GM20431 (cell line): ENCODE measurements around the gene MAP3K1.

ENCODE experiments used
- in situ Hi-C: fragments of 300-500 bp; cut with MseI, MboI; formaldehyde crosslinking; loops from one replicate; pipeline ENCODE4 v1.15.0; 2020; ENCODE audit warnings: low sequenced_read_pairs; ENCODE audit not compliant: unreplicated experiment

MAP3K1 gene

GRCh38 chr5:56839062-56839461 is 23.7 kb downstream of the MAP3K1 start:
- in situ Hi-C loops, result loop anchor here (10.0 to 25.0 kb wide), 2 partner anchors 564 to 902 kb away; no protein-coding TSS in a partner anchor

GRCh38 chr5:56840597-56840996 is 25.2 kb downstream of the MAP3K1 start:
- in situ Hi-C loops, result loop anchor here (25.0 kb wide), 1 partner anchor 903 kb away; no protein-coding TSS in a partner anchor

- in situ Hi-C loops, result loop anchor here (25.0 kb wide), 1 partner anchor 908 kb away; no protein-coding TSS in a partner anchor
Measured at GRCh38 chr5:56845277-56845676, 29.9 kb downstream of the MAP3K1 start.

GRCh38 chr5:56845904-56846480 is 30.6 kb downstream of the MAP3K1 start:
- in situ Hi-C loops, result loop anchor here (25.0 kb wide), 1 partner anchor 909 kb away; no protein-coding TSS in a partner anchor

- in situ Hi-C loops, result loop anchor here (25.0 kb wide), 1 partner anchor 911 kb away; no protein-coding TSS in a partner anchor
Measured at GRCh38 chr5:56848206-56848605, 32.9 kb downstream of the MAP3K1 start.

- in situ Hi-C loops, result loop anchor here (25.0 kb wide), 1 partner anchor 912 kb away; no protein-coding TSS in a partner anchor
Measured at GRCh38 chr5:56849671-56850070, 34.3 kb downstream of the MAP3K1 start.

- in situ Hi-C loops, result no loop called here
Measured at GRCh38 chr5:56850423-56850822, 35.1 kb downstream of the MAP3K1 start.

- in situ Hi-C loops, result no loop called here
Measured at GRCh38 chr5:56851258-56851941, 36.1 kb downstream of the MAP3K1 start.

GRCh38 chr5:56852228-56853000 is 37.1 kb downstream of the MAP3K1 start:
- in situ Hi-C loops, result no loop called here

GRCh38 chr5:56853698-56854097 is 38.3 kb downstream of the MAP3K1 start:
- in situ Hi-C loops, result no loop called here

GRCh38 chr5:56854920-56855319 is 39.6 kb downstream of the MAP3K1 start:
- in situ Hi-C loops, result no loop called here

GRCh38 chr5:56856541-56857178 is 41.3 kb downstream of the MAP3K1 start:
- in situ Hi-C loops, result no loop called here

- in situ Hi-C loops, result no loop called here
Measured at GRCh38 chr5:56858777-56859442, 43.6 kb downstream of the MAP3K1 start.

- in situ Hi-C loops, result no loop called here
Measured at GRCh38 chr5:56861893-56862485, 46.6 kb downstream of the MAP3K1 start.

GRCh38 chr5:56862909-56863308 is 47.6 kb downstream of the MAP3K1 start:
- in situ Hi-C loops, result no loop called here

GRCh38 chr5:56871777-56872176 is 56.4 kb downstream of the MAP3K1 start:
- in situ Hi-C loops, result no loop called here

GRCh38 chr5:56873056-56873455 is 57.7 kb downstream of the MAP3K1 start:
- in situ Hi-C loops, result no loop called here

- in situ Hi-C loops, result no loop called here
Measured at GRCh38 chr5:56876327-56876726, 61.0 kb downstream of the MAP3K1 start.

GRCh38 chr5:56881571-56881970 is 66.2 kb downstream of the MAP3K1 start:
- in situ Hi-C loops, result no loop called here
